GM19240 (cell line): ENCODE data around the gene PAK1IP1.
"Not testable (repeated sequence)": the region's sequence is repeated elsewhere in the genome, so short reads cannot be mapped to it uniquely, and the experiment has no call there.

Experiments
- DNase-seq: peaks from one replicate; pipeline ENCODE4 v3.0.0; 2011; ENCODE audit warnings: low spot score; ENCODE audit not compliant: insufficient read length

The PAK1IP1 gene

GRCh38 chr6:10694302-10695085, at the start of gene PAK1IP1, which contains the start of gene C6orf52:
TSS of gene PAK1IP1 (plus strand) at chr6:10694972. CDS start at chr6:10694986, 14 bp downstream.
TSS of gene C6orf52 (minus strand) at chr6:10694616. CDS start at chr6:10687550, 7,066 bp downstream.
- peak; percentile 82 for DNase-seq

- DNase-seq = peak; percentile 21
Observed at GRCh38 chr6:10655508-10656055, 39.2 kb upstream of the PAK1IP1 start.

- no peak for DNase-seq
Observed at GRCh38 chr6:10658910-10659698, 35.7 kb upstream of the PAK1IP1 start.

GRCh38 chr6:10659699-10660348, 34.9 kb upstream of the PAK1IP1 start:
- no peak for DNase-seq

GRCh38 chr6:10660431-10661191, 34.2 kb upstream of the PAK1IP1 start:
- DNase-seq = not testable (repeated sequence)

GRCh38 chr6:10662207-10662606, 32.6 kb upstream of the PAK1IP1 start:
- no peak for DNase-seq

GRCh38 chr6:10662742-10663141, 32.0 kb upstream of the PAK1IP1 start:
- DNase-seq = no peak

GRCh38 chr6:10665595-10665994, 29.2 kb upstream of the PAK1IP1 start:
- not testable (repeated sequence) for DNase-seq

GRCh38 chr6:10668126-10668917, 26.4 kb upstream of the PAK1IP1 start:
- DNase-seq = no peak

- DNase-seq = no peak
Observed at GRCh38 chr6:10676403-10676802, 18.4 kb upstream of the PAK1IP1 start.

- DNase-seq = no peak
Observed at GRCh38 chr6:10678456-10678855, 16.3 kb upstream of the PAK1IP1 start.

- no peak for DNase-seq
Observed at GRCh38 chr6:10681795-10682194, 13.0 kb upstream of the PAK1IP1 start.

GRCh38 chr6:10682355-10682988, 12.3 kb upstream of the PAK1IP1 start:
- DNase-seq = no peak

- no peak for DNase-seq
Observed at GRCh38 chr6:10684618-10685017, 10.2 kb upstream of the PAK1IP1 start.

GRCh38 chr6:10685092-10685915, 9.5 kb upstream of the PAK1IP1 start:
- no peak for DNase-seq

GRCh38 chr6:10686901-10687300, 7.9 kb upstream of the PAK1IP1 start:
- DNase-seq = no peak

GRCh38 chr6:10687582-10687981, 7.2 kb upstream of the PAK1IP1 start:
- no peak for DNase-seq

- DNase-seq = no peak
Observed at GRCh38 chr6:10690651-10691445, 3.9 kb upstream of the PAK1IP1 start.
